ENCODE measurements around the gene CATSPER1.
A peak's percentile ranks its signal among the peaks of the same experiment; 100 is the strongest.

The CATSPER1 gene

DNA sequence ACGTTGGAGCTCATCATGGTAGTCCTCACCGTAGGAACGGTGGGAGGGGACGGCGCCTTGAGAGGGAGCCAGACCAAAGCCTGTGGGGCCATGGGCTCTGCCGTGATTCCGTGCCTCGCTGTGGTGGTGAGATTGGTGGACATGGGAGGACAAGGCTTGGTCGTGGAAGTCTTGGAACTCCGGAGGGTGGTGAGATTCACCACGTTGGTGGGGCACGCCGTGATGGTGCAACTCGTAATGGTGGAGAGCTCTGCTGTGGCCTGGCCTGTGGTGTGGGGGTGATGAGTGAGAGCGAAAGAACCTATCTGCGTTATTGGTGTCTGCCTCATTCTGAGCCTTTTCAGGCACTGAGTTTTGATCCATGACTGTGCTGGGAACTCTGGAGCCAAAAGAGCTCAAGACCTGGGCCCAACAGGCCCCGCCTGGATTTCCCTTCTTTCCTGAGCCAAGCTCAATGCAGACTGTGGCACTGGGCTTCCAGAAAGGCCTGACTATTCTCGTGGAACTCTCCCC, at the start of gene CATSPER1:
CATSPER1 (minus strand) TSS at position 463 of the 513 bp plus-strand sequence; CDS start at position 363, 100 bp downstream.
- DNase-seq (ENCODE audit: low read depth in 2 of 2), result no peak

DNA sequence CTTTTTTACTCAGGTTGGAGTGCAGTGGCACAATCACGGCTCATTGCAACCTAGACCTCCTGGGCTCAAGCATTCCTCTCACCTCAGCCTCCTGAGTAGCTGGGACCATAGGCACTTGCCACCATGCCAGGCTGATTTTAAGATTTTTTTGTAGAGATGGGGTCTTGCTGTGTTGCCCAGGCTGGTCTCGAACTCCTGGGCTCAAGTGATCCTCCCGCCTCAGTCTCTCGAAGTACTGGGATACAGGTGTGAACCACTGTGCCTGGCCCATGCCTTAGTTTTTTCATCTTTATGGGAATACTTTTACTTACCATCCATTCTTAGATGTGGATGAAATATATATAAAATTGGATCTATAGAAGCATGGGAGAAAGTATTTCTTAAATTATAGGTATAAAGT, 49.0 kb upstream of the CATSPER1 start:
- DNase-seq (ENCODE audit: low read depth in 2 of 2), result no peak

DNA sequence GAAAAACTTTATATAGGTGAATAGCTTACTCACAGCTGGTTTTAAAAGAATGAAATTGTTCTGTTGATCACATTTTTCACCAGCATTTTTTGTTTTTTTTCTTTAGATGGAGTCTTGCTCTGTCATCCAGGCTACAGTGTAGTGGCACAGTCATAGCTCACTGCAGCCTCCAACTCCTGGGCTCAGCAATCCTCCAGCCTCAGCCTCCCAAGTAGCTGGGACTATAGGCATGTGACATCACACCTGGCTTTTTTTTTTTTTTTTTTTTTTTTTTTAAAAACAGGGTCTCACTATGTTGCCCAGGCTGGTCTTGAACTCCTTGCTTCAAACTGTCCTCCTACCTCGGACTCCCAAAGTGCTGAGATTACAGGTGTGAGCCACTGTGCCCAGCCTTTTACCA, 47.4 kb upstream of the CATSPER1 start:
- no peak for DNase-seq (ENCODE audit: low read depth in 2 of 2)

DNA sequence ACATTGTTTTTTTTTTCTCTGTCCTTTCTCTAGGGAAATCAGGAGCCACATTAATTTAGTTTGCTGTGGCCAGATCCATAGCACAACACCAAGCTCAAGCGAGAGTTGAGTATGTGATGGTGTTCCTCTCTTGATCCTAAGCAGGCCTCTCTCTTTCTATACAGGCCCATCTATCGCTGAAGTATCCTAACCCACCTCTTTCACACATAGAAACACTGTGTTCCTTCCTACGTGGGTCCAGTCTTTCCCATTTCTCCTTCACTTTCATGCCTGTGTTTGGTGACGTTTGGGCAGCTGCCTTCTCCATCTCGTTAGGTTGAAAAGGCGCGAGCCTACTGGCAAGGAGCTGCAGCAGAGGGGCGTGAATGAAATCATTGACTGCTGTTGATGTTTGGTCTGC, 46.2 kb upstream of the CATSPER1 start:
- no peak for DNase-seq (ENCODE audit: low read depth in 2 of 2)

DNA sequence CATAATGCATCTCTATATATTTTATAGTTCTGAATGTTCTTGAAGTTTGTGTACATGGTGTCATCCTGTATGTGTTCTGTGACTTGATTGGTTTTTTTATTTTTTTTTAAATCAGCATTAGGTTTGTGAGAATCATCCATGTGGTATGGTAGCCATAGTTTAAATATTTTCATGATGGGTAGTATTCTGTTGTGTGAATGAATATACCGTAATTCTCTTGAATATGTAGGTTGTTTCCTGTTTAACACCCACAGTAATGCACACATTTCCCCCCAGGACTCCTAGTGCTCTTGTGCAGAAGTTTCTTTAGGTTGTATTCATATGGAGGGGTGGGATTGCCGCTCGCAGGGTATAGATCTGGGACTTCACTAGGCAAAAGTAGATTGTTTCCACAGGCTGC, 45.8 kb upstream of the CATSPER1 start:
- peak in 1 of 2 experiments; percentile 23 for DNase-seq (ENCODE audit: low read depth in 2 of 2)

DNA sequence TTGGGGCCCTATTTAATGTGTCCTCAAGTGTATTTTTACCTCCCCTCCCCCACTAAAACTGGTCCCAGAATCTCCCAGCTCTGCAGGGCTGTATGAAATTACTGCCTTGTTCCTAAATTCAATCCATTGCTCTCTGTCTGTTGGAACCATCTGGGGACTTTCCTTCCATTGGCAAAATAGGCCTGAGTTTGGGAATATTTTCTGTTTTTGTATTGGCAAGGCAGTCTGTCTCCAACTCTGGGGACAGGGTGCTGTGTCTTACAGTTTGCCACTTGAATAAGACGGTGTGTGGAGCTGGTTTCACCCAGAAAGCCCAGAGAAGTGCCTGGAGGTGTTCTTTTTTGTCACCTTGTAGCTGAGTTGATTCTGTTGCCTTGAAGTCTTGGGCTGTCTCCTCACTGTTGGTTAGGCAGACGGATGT, 45.1 kb upstream of the CATSPER1 start:
- no peak for DNase-seq (ENCODE audit: low read depth in 2 of 2)

DNA sequence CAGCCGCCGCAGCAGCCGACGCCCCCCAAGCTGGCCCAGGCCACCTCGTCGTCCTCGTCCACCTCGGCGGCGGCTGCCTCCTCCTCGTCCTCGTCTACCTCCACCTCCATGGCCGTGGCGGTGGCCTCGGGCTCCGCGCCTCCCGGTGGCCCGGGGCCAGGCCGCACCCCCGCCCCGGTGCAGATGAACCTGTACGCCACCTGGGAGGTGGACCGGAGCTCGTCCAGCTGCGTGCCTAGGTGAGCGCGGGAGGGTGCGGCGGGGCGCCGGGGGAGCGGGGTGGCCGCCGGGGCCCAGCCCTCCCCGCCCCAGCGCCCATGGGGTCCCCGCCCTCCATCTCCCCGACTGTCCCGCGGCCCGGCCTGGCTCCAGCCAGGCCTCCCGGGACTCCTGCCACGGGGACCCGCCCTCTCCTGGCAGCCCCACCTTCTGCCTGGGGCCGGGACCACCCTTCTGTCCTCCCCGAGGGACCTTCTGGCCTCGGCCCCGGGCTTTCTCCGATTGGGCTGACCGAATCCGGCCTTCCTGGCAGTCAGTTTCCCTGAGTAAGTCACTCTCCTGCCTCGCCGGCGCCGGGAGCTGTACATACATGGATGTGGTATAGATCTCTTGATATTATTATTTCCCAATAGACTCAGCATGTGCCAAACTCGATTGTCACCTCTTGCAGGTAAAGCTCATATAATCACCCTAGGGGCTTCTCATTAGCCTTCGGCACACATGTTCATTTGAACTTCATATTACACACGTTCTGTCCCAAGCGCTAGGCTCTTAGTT, 44.5 kb upstream of the CATSPER1 start:
- no peak for DNase-seq (ENCODE audit: low read depth in 2 of 2)

DNA sequence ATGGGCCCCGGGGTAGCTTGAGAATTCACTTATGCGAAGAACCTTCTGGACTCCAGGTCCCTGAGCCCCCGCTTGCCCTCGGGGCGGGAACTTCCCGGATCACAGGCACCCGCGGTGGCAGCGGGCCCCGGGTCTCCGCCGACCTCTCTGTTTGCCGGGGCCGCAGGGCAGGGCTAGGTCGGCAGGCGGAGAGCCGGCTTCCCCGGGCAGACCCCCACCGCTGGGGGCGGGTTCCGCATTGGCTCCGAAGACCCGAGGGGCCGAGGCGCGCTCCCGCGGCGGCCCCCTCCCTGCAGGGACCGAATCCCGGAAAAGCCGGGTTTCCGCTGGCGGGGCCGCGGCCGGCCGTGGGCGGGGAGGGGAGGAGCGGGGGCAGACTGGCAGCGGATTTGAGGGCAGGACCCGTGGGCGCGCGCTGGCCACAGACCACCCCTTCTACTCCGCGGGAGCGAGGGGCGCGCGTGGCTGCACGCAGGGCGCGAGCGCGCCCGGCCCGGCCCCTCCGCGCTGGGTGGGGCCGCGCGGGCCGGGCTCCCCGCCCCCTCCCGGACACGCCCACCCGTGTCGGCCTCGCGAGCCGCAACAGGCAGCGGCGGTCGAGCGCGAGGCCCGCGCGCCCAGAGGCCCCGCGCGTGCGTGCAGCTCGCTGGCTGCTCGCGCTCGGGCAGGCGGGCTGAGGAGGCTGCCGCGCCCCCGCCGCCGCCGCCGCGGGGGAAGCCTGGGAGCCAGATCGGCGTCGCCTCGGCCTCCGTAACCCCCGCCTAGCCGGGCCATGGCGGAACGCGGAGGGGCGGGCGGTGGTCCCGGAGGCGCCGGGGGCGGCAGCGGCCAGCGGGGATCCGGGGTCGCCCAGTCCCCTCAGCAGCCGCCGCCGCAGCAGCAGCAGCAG, 43.7 kb upstream of the CATSPER1 start, which contains the start of gene PACS1:
PACS1 (plus strand) TSS at position 558 of the 889 bp plus-strand sequence; CDS start at position 773, 215 bp downstream.
- peak; percentile 43 to 50 for DNase-seq (ENCODE audit: low read depth in 2 of 2)

DNA sequence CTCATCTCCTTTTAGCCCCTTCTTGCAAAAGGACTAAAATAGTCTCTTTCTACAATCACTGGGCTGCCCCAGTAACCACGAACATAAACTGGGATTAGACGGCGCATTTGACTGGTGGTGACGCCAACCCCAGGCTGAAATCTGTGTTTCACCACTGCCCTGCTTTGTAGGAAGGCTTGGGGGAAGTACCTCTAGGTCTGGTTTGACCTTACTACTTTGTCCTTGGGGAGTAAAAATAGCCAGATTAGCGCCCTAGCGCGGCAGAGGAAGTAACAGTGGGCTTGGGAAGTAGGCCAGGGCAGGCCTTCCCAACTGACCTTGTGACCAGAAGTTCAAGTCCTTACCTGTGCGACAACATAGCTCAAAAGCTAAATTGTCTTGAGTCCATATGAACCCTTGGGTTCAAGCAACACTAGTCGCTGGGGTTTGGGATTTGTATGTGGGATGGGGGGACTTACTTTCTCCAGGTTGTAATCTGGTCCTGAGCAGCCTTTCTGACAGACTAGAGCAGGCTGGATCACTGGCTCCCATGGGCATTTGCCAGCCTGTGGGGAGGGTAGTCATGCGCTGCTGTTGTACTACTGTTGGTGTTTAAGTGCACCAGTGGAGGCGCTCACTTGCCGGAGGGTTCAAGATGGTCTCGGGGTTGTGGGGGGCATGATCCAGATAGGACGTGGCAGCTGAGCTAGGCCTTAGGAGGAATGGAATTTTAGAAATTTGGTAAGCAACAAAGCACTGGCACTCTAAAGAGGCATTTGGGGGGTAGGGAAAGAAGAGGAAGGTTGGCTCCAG, 42.8 kb upstream of the CATSPER1 start:
- peak; percentile 30 to 39 for DNase-seq (ENCODE audit: low read depth in 2 of 2)

DNA sequence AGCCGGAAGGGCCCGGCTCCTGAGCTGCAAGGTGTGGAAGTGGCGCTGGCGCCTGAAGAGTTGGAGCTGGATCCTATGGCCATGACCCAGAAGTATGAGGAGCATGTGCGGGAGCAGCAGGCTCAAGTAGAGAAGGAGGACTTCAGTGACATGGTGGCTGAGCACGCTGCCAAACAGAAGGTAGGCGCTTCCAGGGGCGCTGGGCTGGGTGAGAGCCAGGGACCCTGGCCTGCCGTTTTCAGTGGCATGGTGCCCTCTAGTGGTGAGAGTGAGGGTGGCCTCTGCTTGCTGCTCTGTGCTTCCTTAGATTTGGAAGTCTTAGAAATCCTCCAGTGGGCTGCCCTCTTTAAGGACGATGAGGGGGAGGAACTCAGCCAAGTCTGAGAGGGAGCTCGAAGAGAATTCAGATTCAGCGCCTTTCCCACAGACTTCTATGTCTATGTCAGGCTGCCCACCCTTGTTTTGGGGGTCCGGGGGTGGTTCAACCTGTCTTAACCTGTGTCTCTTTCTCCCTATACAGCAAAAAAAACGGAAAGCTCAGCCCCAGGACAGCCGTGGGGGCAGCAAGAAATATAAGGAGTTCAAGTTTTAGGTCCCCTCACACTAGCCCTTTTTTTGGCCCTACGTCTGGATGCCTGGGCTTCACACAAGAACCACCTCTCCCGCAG, 42.0 kb upstream of the CATSPER1 start:
- peak; percentile 28 to 34 for DNase-seq (ENCODE audit: low read depth in 2 of 2)

DNA sequence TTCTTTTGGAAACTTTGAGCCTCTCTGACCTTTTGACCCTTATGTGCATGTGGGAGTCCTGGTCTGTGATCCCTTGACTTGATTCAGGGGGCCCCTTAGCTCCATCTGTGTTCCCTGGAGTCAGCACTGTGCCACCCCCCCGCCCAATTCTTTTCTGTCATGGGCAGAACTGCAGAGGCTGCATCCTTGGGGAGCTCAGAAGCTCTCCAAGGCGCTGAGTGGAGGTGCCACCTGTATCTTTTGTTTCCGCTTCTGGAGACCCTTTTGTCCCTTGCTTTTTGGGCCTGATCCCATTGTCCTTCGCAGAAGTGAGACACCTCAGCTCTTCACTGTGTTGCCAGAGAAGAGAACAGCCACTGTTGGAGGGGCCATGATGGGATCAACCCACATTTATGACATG, 41.4 kb upstream of the CATSPER1 start:
- no peak for DNase-seq (ENCODE audit: low read depth in 2 of 2)

DNA sequence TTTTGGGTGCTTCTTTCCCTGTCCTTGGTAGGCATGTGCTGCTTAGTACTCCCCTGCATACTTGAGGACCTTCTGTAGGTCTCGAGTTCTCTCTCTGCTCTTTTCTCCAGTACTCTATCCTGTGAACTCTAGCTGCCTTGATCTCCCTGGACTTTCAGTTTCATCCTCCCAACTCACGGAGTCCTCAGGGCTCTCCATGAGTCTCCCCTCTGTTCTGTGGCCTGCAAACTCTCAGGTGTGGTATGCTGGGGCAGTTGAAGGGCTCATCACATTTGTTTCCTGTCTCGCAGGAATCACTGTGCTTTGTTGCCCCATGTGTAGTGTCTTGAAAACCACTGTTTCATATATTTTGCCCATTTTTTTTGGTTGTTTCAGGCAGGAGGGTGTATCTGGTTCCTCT, 40.5 kb upstream of the CATSPER1 start:
- no peak for DNase-seq (ENCODE audit: low read depth in 2 of 2)

DNA sequence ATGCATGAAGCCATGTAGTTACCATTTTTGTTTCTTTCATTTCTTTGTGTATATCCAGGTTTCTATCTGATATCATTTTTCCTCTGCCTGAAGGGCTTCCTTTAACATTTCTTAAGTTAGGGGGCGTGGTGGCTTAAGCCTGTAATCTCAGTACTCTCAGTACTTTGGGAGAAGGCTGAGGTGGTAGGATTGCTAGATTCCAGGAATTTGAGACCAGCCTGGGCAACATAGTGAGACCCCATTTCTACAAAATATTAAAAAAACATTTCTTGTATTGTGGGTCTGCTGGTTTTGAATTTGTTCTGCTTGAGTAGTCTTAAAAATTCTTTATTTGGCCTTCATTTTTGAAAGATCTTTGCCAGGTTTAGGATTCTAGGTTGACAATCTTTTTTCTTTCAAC, 38.3 kb upstream of the CATSPER1 start:
- no peak for DNase-seq (ENCODE audit: low read depth in 2 of 2)

DNA sequence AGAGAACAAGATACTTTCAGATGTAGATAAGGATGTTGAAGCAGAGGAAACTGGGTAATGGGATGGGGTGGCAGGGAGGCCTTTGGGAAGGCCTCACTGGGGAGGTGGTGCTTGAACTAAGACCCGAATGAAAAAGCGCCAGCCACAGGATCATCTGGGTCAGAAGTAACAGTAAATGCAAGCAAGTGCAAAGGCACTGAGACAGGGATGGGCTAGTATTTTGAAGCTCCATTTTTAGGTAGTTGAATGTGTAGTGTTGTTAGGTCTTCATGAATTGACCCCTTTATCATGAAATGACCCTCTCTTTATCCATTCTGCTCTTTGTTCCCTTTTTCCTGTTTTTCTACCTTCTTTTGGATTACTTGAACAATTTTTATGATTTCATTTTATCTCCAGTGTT, 37.6 kb upstream of the CATSPER1 start:
- no peak for DNase-seq (ENCODE audit: low read depth in 2 of 2)

DNA sequence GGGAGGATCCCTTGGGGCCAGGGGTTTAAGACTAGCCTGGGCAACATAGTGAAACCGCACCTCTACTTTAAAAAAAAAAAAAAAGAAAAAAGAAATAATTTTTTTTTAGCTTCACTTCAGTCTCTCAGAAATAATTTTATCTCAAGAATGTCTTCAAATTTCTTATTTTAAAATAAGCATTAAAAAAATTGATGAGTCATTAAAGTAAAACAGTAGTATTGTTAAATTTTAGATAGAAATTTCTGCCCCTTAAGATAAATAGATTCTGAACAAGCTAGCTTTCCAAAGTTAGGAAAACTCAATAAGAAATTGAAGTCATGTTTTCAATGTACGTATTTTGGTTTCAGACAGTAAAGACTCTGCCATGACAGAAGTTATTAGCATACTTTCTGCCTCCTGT, 36.1 kb upstream of the CATSPER1 start:
- DNase-seq (ENCODE audit: low read depth in 2 of 2), result no peak

DNA sequence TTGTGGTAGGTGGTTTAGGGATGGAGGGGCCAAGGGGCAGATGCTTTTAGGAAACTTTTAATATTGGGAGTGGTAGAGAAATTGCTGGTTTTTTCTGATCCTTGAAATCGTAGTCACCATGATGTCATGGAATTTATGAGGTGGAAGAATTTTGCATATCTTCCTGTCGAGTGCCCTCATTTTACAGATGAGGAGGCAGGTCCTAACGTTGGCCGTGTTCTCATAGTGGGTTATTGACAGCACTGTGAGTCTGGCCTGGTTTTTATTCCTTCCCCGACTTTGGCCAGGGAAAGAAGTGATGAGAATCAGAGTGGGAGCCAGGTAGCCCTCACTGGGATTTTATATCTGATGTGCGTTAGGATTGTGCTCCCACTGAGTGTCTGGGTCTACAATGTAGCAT, 35.0 kb upstream of the CATSPER1 start:
- no peak for DNase-seq (ENCODE audit: low read depth in 2 of 2)

DNA sequence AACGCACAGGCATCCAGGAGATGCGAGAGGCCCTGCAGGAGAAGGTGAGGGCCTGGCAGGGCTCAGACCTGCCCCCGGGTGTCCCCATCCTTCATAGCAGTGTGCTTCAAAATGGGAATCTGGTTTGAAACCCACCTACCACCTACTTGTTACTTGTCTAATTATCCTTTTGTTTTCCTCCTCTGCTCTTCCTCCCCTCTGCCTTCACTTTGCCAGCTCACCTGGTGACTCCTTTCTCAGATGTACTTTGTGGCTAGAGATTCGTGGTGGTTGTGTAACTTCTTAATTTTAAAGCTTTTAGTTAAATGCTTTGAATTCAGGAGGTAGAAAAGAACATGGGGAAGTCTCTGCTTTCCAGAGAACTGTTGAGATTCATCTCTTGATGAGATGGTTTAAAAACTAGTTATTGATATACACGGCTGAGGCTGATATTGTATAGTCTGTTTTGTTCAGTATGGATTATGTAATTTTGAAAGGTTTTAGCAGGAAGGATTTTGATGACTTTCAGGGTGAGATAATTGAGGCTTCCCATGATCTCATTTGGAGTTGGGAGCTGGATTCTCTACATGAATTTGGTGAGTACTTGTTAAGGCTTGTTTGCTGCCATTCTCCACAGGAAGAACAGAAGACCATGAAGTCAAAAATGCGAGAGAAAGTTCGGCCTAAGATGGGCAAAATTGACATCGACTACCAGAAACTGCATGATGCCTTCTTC, 33.8 kb upstream of the CATSPER1 start:
- DNase-seq (ENCODE audit: low read depth in 2 of 2), result no peak

DNA sequence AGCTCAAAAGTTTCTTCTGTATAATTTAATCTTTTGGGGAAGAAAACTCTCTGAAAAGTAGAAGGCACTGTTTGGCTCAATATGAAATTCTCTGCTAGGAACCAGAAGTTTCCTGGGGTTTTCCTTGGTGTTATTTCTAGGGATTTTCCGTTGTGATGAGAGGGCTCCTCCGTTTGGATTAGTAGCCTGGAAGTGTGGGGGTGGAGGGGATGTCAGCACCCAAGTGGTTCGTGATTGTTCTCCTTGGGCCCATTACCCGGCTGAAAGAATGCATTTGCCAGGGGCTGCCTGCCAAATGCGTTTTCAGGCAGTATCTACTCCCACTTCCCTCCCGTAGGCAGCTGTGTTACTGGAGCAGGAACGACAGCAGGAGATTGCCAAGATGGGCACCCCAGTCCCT, 30.2 kb upstream of the CATSPER1 start:
- DNase-seq (ENCODE audit: low read depth in 2 of 2), result no peak

DNA sequence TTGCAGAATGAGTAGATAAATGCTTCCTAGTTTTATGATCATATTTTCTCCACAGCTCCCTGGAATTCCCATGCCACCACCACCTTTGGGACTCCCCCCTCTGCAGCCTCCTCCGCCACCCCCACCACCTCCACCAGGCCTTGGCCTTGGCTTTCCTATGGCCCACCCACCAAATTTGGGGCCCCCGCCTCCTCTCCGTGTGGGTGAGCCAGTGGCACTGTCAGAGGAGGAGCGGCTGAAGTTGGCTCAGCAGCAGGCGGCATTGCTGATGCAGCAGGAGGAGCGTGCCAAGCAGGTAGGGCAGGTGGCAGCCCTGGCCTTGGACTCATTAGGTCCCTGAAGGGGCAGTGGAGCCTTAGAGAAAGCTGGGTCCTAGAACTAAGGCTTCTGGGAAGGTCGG, 28.7 kb upstream of the CATSPER1 start:
- no peak for DNase-seq (ENCODE audit: low read depth in 2 of 2)

DNA sequence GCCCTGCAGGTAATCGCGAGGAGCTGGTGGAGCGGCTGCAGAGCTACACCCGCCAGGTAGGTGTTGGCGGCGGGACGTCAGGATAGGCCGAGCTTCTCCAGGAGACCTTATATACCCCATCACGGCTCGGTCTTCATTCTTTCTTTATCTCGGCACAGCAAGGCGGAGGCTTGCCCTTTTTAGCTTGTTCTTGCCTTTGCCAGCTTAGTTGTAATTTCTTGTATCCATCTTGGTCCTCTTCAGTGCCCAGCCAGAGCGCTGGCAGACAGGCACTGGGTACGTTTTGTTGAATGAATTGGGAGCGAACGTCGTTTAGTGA, 26.3 kb upstream of the CATSPER1 start:
- no peak for DNase-seq (ENCODE audit: low read depth in 2 of 2)
